HG02938 (cell line): Measurements from ENCODE around the gene ALDOB.

ENCODE experiments used
- ATAC-seq: cut with Tn5 transposase; IDR thresholded peaks from one replicate; pipeline ENCODE4 v1.9.1; 2021; ENCODE audit warnings: mild to moderate bottlenecking, moderate library complexity; ENCODE audit not compliant: unreplicated experiment

Gene ALDOB

GRCh38 chr9:101428909-101429308, 6.7 kb downstream of the ALDOB start:
- no peak for ATAC-seq

GRCh38 chr9:101427957-101428655, 7.5 kb downstream of the ALDOB start:
- peak; percentile 67 for ATAC-seq

- no peak for ATAC-seq
Observed at GRCh38 chr9:101427358-101427757, 8.2 kb downstream of the ALDOB start.

- ATAC-seq, result no peak
Observed at GRCh38 chr9:101421653-101422065, 13.9 kb downstream of the ALDOB start.

GRCh38 chr9:101419863-101420262, 15.7 kb downstream of the ALDOB start:
- ATAC-seq, result no peak

- no peak for ATAC-seq
Observed at GRCh38 chr9:101418518-101419430, 16.8 kb downstream of the ALDOB start.

GRCh38 chr9:101417977-101418376, 17.6 kb downstream of the ALDOB start:
- no peak for ATAC-seq

GRCh38 chr9:101417389-101417788, 18.2 kb downstream of the ALDOB start:
- ATAC-seq, result no peak

GRCh38 chr9:101415578-101415977, 20.0 kb downstream of the ALDOB start:
- no peak for ATAC-seq

- ATAC-seq, result no peak
Observed at GRCh38 chr9:101414839-101415238, 20.7 kb downstream of the ALDOB start.

GRCh38 chr9:101409079-101409477, 26.5 kb downstream of the ALDOB start:
- ATAC-seq, result no peak

- no peak for ATAC-seq
Observed at GRCh38 chr9:101408374-101409078, 27.0 kb downstream of the ALDOB start.

GRCh38 chr9:101403516-101404285, 31.9 kb downstream of the ALDOB start:
- ATAC-seq, result no peak

GRCh38 chr9:101400120-101400519, 35.5 kb downstream of the ALDOB start:
- ATAC-seq, result no peak

- no peak for ATAC-seq
Observed at GRCh38 chr9:101399643-101399970, 36.0 kb downstream of the ALDOB start.

GRCh38 chr9:101398930-101399642, 36.5 kb downstream of the ALDOB start:
- ATAC-seq, result peak; percentile 5

GRCh38 chr9:101398068-101398929, 37.3 kb downstream of the ALDOB start, which contains the start of the genes MRPL50 and ZNF189:
Gene MRPL50, minus strand, starts transcription at chr9:101398618. Its CDS starts 26 bp downstream, at chr9:101398592.
Gene ZNF189, plus strand, starts transcription at chr9:101398851. Its CDS starts 306 bp downstream, at chr9:101399157.
- ATAC-seq, result peak; percentile 98

GRCh38 chr9:101397746-101398067, 37.9 kb downstream of the ALDOB start:
- no peak for ATAC-seq

GRCh38 chr9:101394687-101395086, 40.9 kb downstream of the ALDOB start:
- no peak for ATAC-seq
